Muscle of leg (tissue), 11 donors: ENCODE measurements around the gene ARHGAP26. TPM values are rescaled to one million over a fixed set of nuclear protein-coding genes. Genes with fewer than 3 reads are reported as not detected.

Source experiments
- DNase-seq: peaks from one replicate; pipeline ENCODE4 v3.0.0; 2013
- H3K27ac ChIP-seq: one replicate; pipeline ENCODE4 v1.5.1; 2013; ENCODE audit warnings: mild to moderate bottlenecking, low read length, control low read depth
- H3K27me3 ChIP-seq: one replicate; pipeline ENCODE4 v1.6.1; 2013; ENCODE audit warnings: low read length; ENCODE audit not compliant: control insufficient read depth, insufficient read depth
- H3K36me3 ChIP-seq: one replicate; pipeline ENCODE4 v1.6.1; 2013; ENCODE audit warnings: low read length; ENCODE audit not compliant: control insufficient read depth, insufficient read depth
- H3K4me1 ChIP-seq: one replicate; pipeline ENCODE4 v1.6.1; 2013; ENCODE audit warnings: low read length; ENCODE audit not compliant: control insufficient read depth, insufficient read depth
- H3K4me3 ChIP-seq: one replicate; pipeline ENCODE4 v1.5.1; 2013; ENCODE audit warnings: low read length, control low read depth
- H3K9me3 ChIP-seq: replicated peaks from 2 replicates; pipeline ENCODE4 v1.6.1; 2013; ENCODE audit warnings: low read depth, low read length; ENCODE audit not compliant: control insufficient read depth
- WGBS: methylation state at CpG from one replicate; pipeline ENCODE4 v1.1.5; 2013; ENCODE audit warnings: missing lambda C conversion rate; ENCODE audit not compliant: insufficient coverage; 5-methylcytosine and 5-hydroxymethylcytosine counted together
- polyA plus RNA-seq, 8 donors: library from polyadenylated mRNA; unstranded; fragments of 120-200 nt; gene quantifications; one replicate each; pipeline versions ENCODE4 v1.2.1 to v1.2.3, GENCODE V29; 2013; ENCODE audit warnings: inconsistent platforms in 1 of 8, low replicate concordance in 1 of 8; ENCODE audit not compliant: insufficient read length in 8 of 8, insufficient read depth in 1 of 8
- total RNA-seq: library from RNA; stranded (reverse); fragments of 120-200 nt; gene quantifications from one replicate; pipeline ENCODE4 v1.2.4, GENCODE V29; 2013

The ARHGAP26 gene
- total and polyA plus RNA-seq, 9 donors = 10.4 to 17.1 (median 13.2) TPM

GRCh38 chr5:142871363-142872193 is 101.4 kb downstream of the ARHGAP26 start:
- no peak overlapping the region for H3K27ac ChIP-seq
- 27% methylated on average over 3 of the region's 13 CpGs for WGBS
- peak; percentile 72 for DNase-seq
- H3K9me3 ChIP-seq = no peaks in the 10 kb centered on the region
- H3K4me3 ChIP-seq = no peak overlapping the region
- H3K27me3 ChIP-seq = no peaks in the 10 kb centered on the region
- peaks cover 41% of the 10 kb centered on the region for H3K4me1 ChIP-seq
- peaks cover 2% of the 10 kb centered on the region for H3K36me3 ChIP-seq

DNA sequence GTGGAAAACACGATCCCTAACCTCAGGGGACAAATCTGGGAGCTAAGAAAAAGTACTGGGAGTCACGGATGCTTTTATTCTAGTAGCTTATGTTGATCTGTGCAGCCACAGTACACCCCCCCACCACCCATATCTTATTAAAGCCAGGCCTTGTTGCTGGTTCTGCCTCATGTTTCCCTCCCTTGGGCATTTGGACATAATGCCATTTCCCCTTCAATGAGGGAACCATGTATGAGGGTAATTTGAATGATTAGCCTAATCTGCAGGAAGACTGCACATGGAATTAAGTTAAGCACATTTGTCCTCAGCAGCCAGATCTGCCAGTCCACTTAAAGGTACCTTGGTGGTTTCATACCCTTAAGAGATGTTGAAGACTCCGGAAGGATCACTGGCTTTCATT is 102.0 kb downstream of the ARHGAP26 start:
- Histone ChIP-seq H3K27me3 (no peaks in the 10 kb centered on the region), H3K36me3 (peaks cover 2% of the 10 kb centered on the region), H3K4me1 (peaks cover 36% of the 10 kb centered on the region), H3K27ac (no peak overlapping the region), H3K4me3 (no peak overlapping the region), H3K9me3 (no peaks in the 10 kb centered on the region)
- no CpG with 5 or more reads among the region's 3 CpGs for WGBS
- no peak for DNase-seq

DNA sequence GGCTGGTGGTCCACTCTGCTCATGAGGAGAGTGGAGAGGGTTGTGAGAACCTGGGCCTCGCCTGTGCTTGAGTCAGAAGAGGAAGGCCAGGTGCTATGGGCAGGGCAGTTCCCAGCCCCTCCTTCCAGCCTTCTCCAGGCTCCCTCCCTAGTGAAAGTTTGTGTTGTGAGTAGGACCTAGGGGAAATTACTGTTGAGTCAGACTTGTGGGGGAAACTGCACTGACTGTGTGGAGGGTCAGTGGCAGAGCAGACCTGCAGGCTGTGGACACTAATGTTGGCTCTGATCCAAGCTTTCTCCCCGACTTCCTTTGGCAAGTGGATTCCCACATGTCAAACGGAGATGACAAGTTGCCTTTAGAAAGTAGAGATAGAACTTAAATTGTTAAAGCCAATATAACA is 102.6 kb downstream of the ARHGAP26 start:
- WGBS = no CpG with 5 or more reads among the region's 3 CpGs
- no peak overlapping the region for H3K4me3 ChIP-seq
- peaks cover 32% of the 10 kb centered on the region for H3K4me1 ChIP-seq
- no peaks in the 10 kb centered on the region for H3K9me3 ChIP-seq
- DNase-seq = no peak
- peaks cover 2% of the 10 kb centered on the region for H3K36me3 ChIP-seq
- no peak overlapping the region for H3K27ac ChIP-seq
- no peaks in the 10 kb centered on the region for H3K27me3 ChIP-seq

- Histone ChIP-seq H3K9me3 (no peaks in the 10 kb centered on the region), H3K27ac (no peak overlapping the region), H3K4me3 (no peak overlapping the region), H3K27me3 (no peaks in the 10 kb centered on the region), H3K36me3 (peaks cover 2% of the 10 kb centered on the region), H3K4me1 (peaks cover 32% of the 10 kb centered on the region)
- DNase-seq = no peak
- no CpG with 5 or more reads among the region's 5 CpGs for WGBS
Observed at GRCh38 chr5:142873831-142874230, 103.7 kb downstream of the ARHGAP26 start.

DNA sequence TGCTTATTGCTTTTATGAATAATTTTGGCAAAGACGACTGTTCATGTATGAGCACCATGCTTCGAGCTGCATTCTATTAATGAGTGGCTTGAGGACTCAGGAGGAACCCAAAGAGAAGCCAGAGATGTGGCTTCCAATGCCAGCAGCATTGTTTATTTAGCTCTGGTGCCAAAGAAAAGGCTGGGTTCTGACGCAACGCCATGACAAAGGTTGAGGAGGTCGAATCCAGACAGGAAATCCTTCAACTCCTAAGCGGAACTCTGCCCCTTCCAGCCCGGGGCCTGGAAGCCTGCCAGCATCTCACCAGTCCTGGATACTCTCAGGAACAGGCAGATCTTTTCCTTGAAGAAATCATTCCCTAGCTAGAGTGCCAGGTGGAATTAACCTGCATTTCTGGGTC is 104.4 kb downstream of the ARHGAP26 start:
- DNase-seq = no peak
- H3K4me1 ChIP-seq = peaks cover 29% of the 10 kb centered on the region
- no peak overlapping the region for H3K27ac ChIP-seq
- H3K4me3 ChIP-seq = no peak overlapping the region
- H3K36me3 ChIP-seq = peaks cover 2% of the 10 kb centered on the region
- no peaks in the 10 kb centered on the region for H3K27me3 ChIP-seq
- 81% methylated on average over 6 of the region's 7 CpGs for WGBS
- no peaks in the 10 kb centered on the region for H3K9me3 ChIP-seq

DNA sequence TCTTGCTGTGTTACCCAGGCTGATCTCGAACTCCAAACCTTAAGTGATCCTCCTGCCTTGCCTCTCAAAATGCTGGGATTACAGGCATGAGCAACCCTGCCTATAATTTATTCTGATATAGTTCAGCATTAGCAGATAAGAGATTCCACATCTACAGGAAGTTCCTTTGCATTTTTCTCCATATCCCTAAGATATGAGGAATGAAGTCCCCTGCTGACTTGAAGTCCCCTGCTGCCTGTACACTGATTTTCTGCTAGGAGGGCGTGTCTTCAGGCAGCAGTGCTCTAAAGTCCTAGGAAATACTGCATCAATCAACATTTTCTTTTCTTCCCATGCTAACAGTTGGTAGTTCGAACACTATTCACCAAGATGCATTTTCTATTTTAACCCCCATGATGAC is 105.8 kb downstream of the ARHGAP26 start:
- Histone ChIP-seq H3K9me3 (no peaks in the 10 kb centered on the region), H3K4me1 (peaks cover 19% of the 10 kb centered on the region), H3K27ac (no peak overlapping the region), H3K4me3 (no peak overlapping the region), H3K27me3 (no peaks in the 10 kb centered on the region), H3K36me3 (peaks cover 2% of the 10 kb centered on the region)
- WGBS = 100% methylated on average over 1 of the region's 3 CpGs
- no peak for DNase-seq

GRCh38 chr5:142876817-142877216 is 106.6 kb downstream of the ARHGAP26 start:
- Histone ChIP-seq H3K27ac (no peak overlapping the region), H3K36me3 (peaks cover 2% of the 10 kb centered on the region), H3K4me3 (no peak overlapping the region), H3K4me1 (peaks cover 11% of the 10 kb centered on the region), H3K27me3 (no peaks in the 10 kb centered on the region), H3K9me3 (no peaks in the 10 kb centered on the region)
- WGBS = 60% methylated on average over 1 of the region's 2 CpGs
- no peak for DNase-seq

- Histone ChIP-seq H3K27ac (no peak overlapping the region), H3K36me3 (peaks cover 2% of the 10 kb centered on the region), H3K4me1 (no peaks in the 10 kb centered on the region), H3K9me3 (no peaks in the 10 kb centered on the region), H3K27me3 (no peaks in the 10 kb centered on the region), H3K4me3 (no peak overlapping the region)
- 75% methylated on average over 3 of the region's 7 CpGs for WGBS
- no peak for DNase-seq
Observed at GRCh38 chr5:142878111-142878510, 107.9 kb downstream of the ARHGAP26 start.

DNA sequence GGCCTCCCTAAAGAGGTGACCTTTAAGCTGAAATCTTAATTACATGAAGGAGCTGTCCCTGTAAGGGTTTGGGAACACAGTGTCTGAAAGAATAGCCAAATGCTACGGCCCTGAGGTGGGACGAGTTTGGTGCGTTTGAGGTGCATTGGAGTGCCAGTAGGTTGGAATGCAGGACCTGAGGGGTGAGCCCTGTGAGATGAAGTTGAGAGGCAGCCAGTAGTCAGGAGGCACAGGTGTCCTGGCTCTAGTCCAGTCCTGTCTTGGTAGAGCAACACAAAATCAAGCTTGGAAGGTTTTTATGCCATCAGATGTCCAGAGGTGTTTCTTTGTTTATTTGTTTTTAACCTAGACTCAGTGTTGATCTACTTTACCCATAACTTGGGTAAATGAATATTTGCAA is 108.5 kb downstream of the ARHGAP26 start:
- DNase-seq = no peak
- Histone ChIP-seq H3K27ac (no peak overlapping the region), H3K27me3 (no peaks in the 10 kb centered on the region), H3K36me3 (peaks cover 2% of the 10 kb centered on the region), H3K4me3 (no peak overlapping the region), H3K4me1 (no peaks in the 10 kb centered on the region), H3K9me3 (no peaks in the 10 kb centered on the region)
- 68% methylated on average over 2 of the region's 3 CpGs for WGBS

DNA sequence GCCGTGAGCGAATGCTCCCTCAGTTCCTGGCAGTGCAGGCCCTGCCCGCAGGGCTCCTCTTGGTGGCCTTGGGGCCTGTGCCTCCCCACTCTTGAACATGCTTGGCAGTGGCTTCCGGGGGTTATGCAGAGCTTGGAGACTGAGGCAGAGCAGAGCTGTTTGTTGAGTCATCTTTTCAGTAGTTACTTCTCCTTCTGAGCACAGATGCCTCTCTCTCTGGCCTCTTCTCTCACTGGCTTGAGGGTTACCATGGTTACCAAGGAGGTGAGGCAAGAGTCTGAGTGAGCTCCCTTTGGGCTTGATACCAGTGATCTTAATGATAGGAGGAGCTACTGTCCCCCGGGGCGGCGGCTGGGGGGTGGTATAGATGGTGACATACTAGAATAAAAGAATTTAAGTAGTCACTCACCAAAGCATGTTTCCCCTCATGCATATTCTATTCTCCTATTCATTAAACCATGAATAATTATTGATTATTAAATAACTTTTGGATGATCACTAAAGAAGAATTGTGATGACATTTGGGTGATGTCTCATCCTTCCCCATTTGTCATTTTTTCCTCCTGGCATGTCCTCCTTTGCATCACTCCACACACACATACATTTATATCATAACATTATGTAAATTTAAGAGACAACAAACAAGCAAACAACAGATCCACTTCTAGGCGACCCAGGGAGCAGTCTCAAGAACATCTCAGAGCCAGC is 111.1 kb downstream of the ARHGAP26 start:
- DNase-seq = peak; percentile 53
- Histone ChIP-seq H3K36me3 (no peaks in the 10 kb centered on the region), H3K27me3 (no peaks in the 10 kb centered on the region), H3K9me3 (no peaks in the 10 kb centered on the region), H3K4me1 (no peaks in the 10 kb centered on the region), H3K4me3 (no peak overlapping the region), H3K27ac (no peak overlapping the region)
- no CpG with 5 or more reads among the region's 8 CpGs for WGBS
